ENCODE results near the gene PSMC1. TPM values are rescaled to one million over a fixed set of nuclear protein-coding genes. Genes with fewer than 3 reads are reported as not detected.
A peak's percentile ranks its signal among the peaks of the same experiment; 100 is the strongest.

PSMC1 gene
- 194 and 325 TPM in 2 replicates for total RNA-seq (2012; rRNA removed)
- polyA plus RNA-seq (2012; rRNA removed): 150 and 181 TPM in 2 replicates
- 24.3 and 34.6 TPM in 2 replicates for polyA plus RNA-seq (2012; cell fraction: cytosol; rRNA removed)
- 8.4 and 77.4 TPM in 2 replicates for polyA plus RNA-seq (2012; cell fraction: nucleus; rRNA removed; ENCODE audit: low replicate concordance)
- percentile 87 among the genes with signal in this experiment for Bru-seq, nascent RNA
- BruChase-seq, experiment 1, labeled RNA remaining after a 6-hour chase: percentile 81 among the genes with signal in this experiment
- percentile 70 among the genes with signal in this experiment for BruChase-seq, experiment 2, labeled RNA remaining after a 2-hour chase
- long read RNA-seq, full-length matches to known transcripts: 136 of 158 reads
- long read RNA-seq, partial matches to known transcripts: 16 of 158 reads
- long read RNA-seq, other reads (novel, unspliced or antisense): 6 of 158 reads

DNA sequence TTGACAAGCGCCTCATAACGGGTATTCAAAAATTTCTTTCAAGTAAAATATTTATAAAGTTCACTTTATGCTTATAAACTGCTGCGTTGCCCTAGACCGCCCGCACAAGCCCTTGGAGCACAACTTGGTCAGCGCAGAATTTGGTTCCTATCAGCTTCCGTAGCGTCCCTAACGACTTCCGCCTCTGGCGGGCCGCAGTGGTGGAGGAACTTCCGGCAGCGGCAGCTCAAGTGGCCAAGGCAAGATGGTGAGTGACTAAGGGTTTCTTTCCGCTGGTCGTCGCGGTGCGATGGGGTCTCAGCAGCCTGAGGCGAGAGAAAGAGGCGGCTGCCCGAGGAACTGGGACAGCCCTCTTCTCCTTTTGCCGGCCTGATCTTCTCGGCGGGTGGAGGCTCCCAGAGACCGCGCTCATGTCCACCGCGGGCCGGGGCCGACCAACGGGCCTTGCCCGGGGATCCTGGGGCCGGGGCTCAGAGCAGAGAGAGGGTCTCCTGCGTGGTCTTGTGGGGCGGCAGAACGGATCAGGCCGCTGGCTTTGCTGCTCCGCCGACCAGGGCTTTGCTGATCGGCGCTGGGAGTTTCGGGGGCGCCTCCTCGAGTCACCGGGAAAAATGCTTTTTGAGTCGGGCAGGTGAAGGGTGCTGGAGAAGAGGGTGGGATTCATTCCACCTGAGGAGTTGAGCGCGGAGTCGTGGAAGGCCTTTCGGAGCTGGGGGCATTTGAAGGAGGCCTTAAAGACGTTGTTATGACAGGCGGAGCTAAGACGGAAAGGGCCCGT lies at the start of gene PSMC1:
Gene PSMC1 (plus strand): TSS at position 200 of the 778 bp plus-strand sequence. CDS start 45 bp downstream, at position 245.
- no TSS peak for BruUV-seq (replicated peaks)
- POLR2A ChIA-PET (ENCODE audit: unreplicated experiment): interaction anchor here (0.5 to 0.7 kb wide), 3 partner anchors 294 to 1718 kb away, joined by 3 to 4 read pairs (median 3); no protein-coding TSS in a partner anchor

More for the DNA sequence above, at the start of gene PSMC1:
- intact Hi-C loops (cut with micrococcal nuclease) (no loop called here), dilution Hi-C loops (cut with HindIII; ENCODE audit: low sequenced_read_pairs, unreplicated experiment) (no loop called here), in situ Hi-C loops (cut with MboI; ENCODE audit: low sequenced_read_pairs) (no loop called here)
- 0% methylated on average over 3 of the region's 55 CpGs; no CpG with 5 or more reads in 1 of the 2 experiments for WGBS, 2 experiments (ENCODE audit: extremely low coverage in 2 of 2, insufficient read length in 1 of 2)
- Histone ChIP-seq H2BK5ac (ENCODE audit: low read depth, low read length, poor library complexity, severe bottlenecking) (peak within 1 kb of the TSS; percentile 82), H4K20me1 (ENCODE audit: insufficient read depth, low read length) (peaks cover 14% of the 10 kb centered on the region; the same call in 1 of the 2 replicates), H2AK5ac (ENCODE audit: low read depth, low read length) (peak within 1 kb of the TSS; percentile 48; the same call in 1 of the 2 replicates), H3K27ac (ENCODE audit: insufficient read depth, low read length) (peak within 1 kb of the TSS; percentile 87), H3K56ac (ENCODE audit: extremely low read depth, insufficient read depth, low read length) (peak within 1 kb of the TSS; percentile 69; the same call in 1 of the 2 replicates), H3K4me2 (ENCODE audit: low read depth, low read length) (peak within 1 kb of the TSS; percentile 95), H3K27me3 (ENCODE audit: control insufficient read depth, insufficient read depth, low read length) (no peaks in the 10 kb centered on the region; the same call in 1 of the 2 replicates), H3K36me3 (ENCODE audit: control insufficient read depth, insufficient read depth, low read length) (peaks cover 6% of the 10 kb centered on the region), H3K79me1 (ENCODE audit: low read depth in 1 of 2, low read length in 2 of 2) (peaks cover 6 to 21% of the 10 kb centered on the region in 2 experiments; a peak in 3 of 4 replicates), H3K4me1 (ENCODE audit: control insufficient read depth, insufficient read depth, low read length) (peaks cover 2% of the 10 kb centered on the region; the same call in 1 of the 2 replicates), H4K8ac (ENCODE audit: low read depth in 2 of 2, low read length in 2 of 2) (peak within 1 kb of the TSS; percentile 80 to 86), H2AK9ac (replicated peaks; ENCODE audit: low read depth, low read length, poor library complexity) (peak within 1 kb of the TSS; percentile 78), H4K5ac (ENCODE audit: low read depth, low read length) (peak within 1 kb of the TSS; percentile 99), H3K4ac (ENCODE audit: low read depth, low read length) (peak within 1 kb of the TSS; percentile 51), H3K23ac (ENCODE audit: low read depth, low read length) (peak within 1 kb of the TSS; percentile 50), H3K9ac (ENCODE audit: low read depth, low read length) (peak within 1 kb of the TSS; percentile 84), H2BK120ac (ENCODE audit: low read depth, low read length) (0 out of 2 replicates have a peak within 1 kb of the TSS, but pooled peaks have one; percentile 2), H3K4me3 (ENCODE audit: insufficient read depth, low read depth, low read length) (peak within 1 kb of the TSS; percentile 84), H2BK15ac (ENCODE audit: low read depth, low read length) (no peak within 1 kb of the TSS), H2AFZ (replicated peaks; ENCODE audit: low read length, poor library complexity) (peak within 1 kb of the TSS; percentile 95), H3K9me3 (ENCODE audit: control insufficient read depth, insufficient read depth, low read length) (no peaks in the 10 kb centered on the region), H2BK20ac (ENCODE audit: low read depth, low read length) (no peak within 1 kb of the TSS), H3K18ac (ENCODE audit: low read depth, low read length) (no peak within 1 kb of the TSS), H4K91ac (ENCODE audit: insufficient read depth, low read depth, low read length) (peak within 1 kb of the TSS; percentile 81), H3K14ac (replicated peaks; ENCODE audit: low read depth, low read length) (peak within 1 kb of the TSS; percentile 58), H3K9me1 (ENCODE audit: insufficient read depth, low read length) (no peaks in the 10 kb centered on the region)
- DNase-seq (peak; percentile 97), ATAC-seq (ENCODE audit: low read depth) (peak; percentile 98)
- CTCF ChIA-PET: interaction anchor here (1.1 kb wide), 1 partner anchor 10 kb away, joined by 4 read pairs; no protein-coding TSS in a partner anchor
- TF ChIP-seq NFE2L2 (IDR thresholded peaks at IDR 0.05; ENCODE audit: low read depth, low read length): peak; percentile 75
- TF ChIP-seq FOS (IDR thresholded peaks at IDR 0.05; ENCODE audit: low read depth, low read length): no peak
- 0 out of 2 replicates have a peak, but pooled peaks have one; percentile 20 for TF ChIP-seq MXI1 (IDR thresholded peaks at IDR 0.05; ENCODE audit: borderline replicate concordance, low read depth, low read length)
- TF ChIP-seq CHD1 (IDR thresholded peaks at IDR 0.05; ENCODE audit: low read depth, low read length): 0 out of 2 replicates have a peak, but pooled peaks have one; percentile 71
- no peak for TF ChIP-seq MAFK (IDR thresholded peaks at IDR 0.05; ENCODE audit: low read depth, low read length)
- TF ChIP-seq POLR2A (IDR thresholded peaks at IDR 0.05; ENCODE audit: low read depth, low read length): peak; percentile 94

Measured in IMR-90 (cell line).